Fibroblast of the conjunctiva (primary cell): ENCODE measurements around the gene NETO1.
A peak's percentile ranks its signal among the peaks of the same experiment; 100 is the strongest.

ENCODE experiments used
- DNase-seq: peaks from one replicate; pipeline ENCODE4 v3.0.0-alpha.2; 2010; ENCODE audit warnings: low read depth

Gene NETO1

GRCh38 chr18:72867746-72868584, at the start of gene NETO1:
Gene NETO1, minus strand, starts transcription at chr18:72867987. Its CDS starts 696 bp downstream, at chr18:72867291.
- no peak for DNase-seq

- no peak for DNase-seq
Measured at GRCh38 chr18:72910045-72910444, 42.3 kb upstream of the NETO1 start.

- DNase-seq, result no peak
Measured at GRCh38 chr18:72908181-72908580, 40.4 kb upstream of the NETO1 start.

- no peak for DNase-seq
Measured at GRCh38 chr18:72903033-72903432, 35.2 kb upstream of the NETO1 start.

- no peak for DNase-seq
Measured at GRCh38 chr18:72899338-72899737, 31.6 kb upstream of the NETO1 start.

- no peak for DNase-seq
Measured at GRCh38 chr18:72898870-72899269, 31.1 kb upstream of the NETO1 start.

GRCh38 chr18:72895548-72895947, 27.8 kb upstream of the NETO1 start:
- DNase-seq, result no peak

GRCh38 chr18:72878561-72878960, 10.8 kb upstream of the NETO1 start:
- no peak for DNase-seq

- DNase-seq, result no peak
Measured at GRCh38 chr18:72878143-72878542, 10.4 kb upstream of the NETO1 start.

GRCh38 chr18:72871091-72871490, 3.3 kb upstream of the NETO1 start:
- peak; percentile 59 for DNase-seq

- DNase-seq, result no peak
Measured at GRCh38 chr18:72869226-72870185, 1.7 kb upstream of the NETO1 start.

GRCh38 chr18:72868585-72869225, 918 bp upstream of the NETO1 start:
- DNase-seq, result no peak

GRCh38 chr18:72866901-72867745, 664 bp downstream of the NETO1 start:
- no peak for DNase-seq

GRCh38 chr18:72866442-72866900, 1.3 kb downstream of the NETO1 start:
- DNase-seq, result no peak

- no peak for DNase-seq
Measured at GRCh38 chr18:72863754-72864153, 4.0 kb downstream of the NETO1 start.

GRCh38 chr18:72859088-72859487, 8.7 kb downstream of the NETO1 start:
- no peak for DNase-seq

- no peak for DNase-seq
Measured at GRCh38 chr18:72849671-72850070, 18.1 kb downstream of the NETO1 start.

- DNase-seq, result no peak
Measured at GRCh38 chr18:72848503-72849237, 19.1 kb downstream of the NETO1 start.

- no peak for DNase-seq
Measured at GRCh38 chr18:72847771-72848170, 20.0 kb downstream of the NETO1 start.

- DNase-seq, result no peak
Measured at GRCh38 chr18:72846736-72847533, 20.9 kb downstream of the NETO1 start.
